GM18526 (cell line): ENCODE results near the gene SMARCAD1.

ENCODE experiments used
- POLR2A ChIP-seq: IDR thresholded peaks from 3 replicates; pipeline ENCODE4 v1.6.1; 2011; ENCODE audit not compliant: insufficient read length; ENCODE audit errors: extremely low read depth

The SMARCAD1 gene, protein sequence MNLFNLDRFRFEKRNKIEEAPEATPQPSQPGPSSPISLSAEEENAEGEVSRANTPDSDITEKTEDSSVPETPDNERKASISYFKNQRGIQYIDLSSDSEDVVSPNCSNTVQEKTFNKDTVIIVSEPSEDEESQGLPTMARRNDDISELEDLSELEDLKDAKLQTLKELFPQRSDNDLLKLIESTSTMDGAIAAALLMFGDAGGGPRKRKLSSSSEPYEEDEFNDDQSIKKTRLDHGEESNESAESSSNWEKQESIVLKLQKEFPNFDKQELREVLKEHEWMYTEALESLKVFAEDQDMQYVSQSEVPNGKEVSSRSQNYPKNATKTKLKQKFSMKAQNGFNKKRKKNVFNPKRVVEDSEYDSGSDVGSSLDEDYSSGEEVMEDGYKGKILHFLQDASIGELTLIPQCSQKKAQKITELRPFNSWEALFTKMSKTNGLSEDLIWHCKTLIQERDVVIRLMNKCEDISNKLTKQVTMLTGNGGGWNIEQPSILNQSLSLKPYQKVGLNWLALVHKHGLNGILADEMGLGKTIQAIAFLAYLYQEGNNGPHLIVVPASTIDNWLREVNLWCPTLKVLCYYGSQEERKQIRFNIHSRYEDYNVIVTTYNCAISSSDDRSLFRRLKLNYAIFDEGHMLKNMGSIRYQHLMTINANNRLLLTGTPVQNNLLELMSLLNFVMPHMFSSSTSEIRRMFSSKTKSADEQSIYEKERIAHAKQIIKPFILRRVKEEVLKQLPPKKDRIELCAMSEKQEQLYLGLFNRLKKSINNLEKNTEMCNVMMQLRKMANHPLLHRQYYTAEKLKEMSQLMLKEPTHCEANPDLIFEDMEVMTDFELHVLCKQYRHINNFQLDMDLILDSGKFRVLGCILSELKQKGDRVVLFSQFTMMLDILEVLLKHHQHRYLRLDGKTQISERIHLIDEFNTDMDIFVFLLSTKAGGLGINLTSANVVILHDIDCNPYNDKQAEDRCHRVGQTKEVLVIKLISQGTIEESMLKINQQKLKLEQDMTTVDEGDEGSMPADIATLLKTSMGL

DNA sequence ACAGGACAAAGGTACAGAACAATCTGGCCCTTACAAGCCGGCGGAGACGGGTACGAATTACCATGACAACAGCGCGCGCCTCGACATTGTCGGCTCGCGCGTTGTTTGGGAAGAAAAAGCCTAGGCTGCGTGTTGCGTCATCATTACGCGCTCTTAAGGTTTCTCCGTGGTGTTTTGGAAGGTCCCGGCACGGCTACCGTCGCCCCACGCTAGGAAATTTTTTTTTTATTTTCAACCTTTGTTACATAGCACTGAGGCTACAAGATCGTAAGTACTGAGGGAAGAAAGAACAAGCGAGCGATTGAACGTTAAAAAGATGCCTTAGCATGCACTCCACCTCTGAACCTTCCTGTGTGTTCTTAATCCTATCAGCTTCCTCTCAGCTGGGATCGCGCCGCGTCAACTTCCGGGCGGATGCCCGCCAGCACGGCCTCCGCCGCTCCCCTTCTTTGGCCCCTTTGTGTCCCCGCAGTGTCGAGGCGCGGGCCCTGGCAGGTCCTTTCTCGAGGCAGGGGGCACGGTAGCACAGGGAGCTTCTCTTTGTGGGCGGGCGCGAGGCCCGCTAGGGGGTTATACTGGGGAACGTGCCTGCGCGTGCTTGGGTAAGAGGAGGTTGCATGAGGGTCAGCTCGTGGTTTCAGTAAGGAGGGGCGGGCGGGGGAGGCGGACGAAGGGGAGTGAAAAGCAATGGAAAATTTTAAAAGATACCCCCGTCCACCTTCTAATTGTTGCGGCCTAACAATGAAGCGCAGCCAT lies at the start of gene SMARCAD1:
Gene SMARCAD1, plus strand, starts transcription at position 397 of the 756 bp plus-strand sequence. CDS start 530 bp downstream, outside the sequence.
- TF ChIP-seq POLR2A, result peak; percentile 65

DNA sequence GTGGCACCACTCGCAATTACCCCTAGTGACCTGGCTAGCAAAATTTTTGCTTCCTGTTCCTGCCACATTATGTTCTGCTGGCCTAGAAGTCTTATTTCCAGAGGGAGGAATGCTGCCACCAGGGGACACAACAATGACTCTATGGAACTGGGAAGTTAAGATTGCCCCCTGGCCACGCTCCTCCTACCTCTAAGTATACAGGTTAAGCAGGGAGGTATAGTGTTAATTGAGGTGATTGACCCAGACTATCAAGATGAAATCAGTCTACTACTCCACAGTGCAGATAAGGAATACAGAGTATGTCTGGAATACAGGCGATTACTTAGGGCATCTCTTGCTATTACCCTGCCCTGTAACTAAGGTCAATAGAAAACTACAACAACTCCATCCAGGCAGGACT lies 48.8 kb upstream of the SMARCAD1 start:
- TF ChIP-seq POLR2A, result no peak

DNA sequence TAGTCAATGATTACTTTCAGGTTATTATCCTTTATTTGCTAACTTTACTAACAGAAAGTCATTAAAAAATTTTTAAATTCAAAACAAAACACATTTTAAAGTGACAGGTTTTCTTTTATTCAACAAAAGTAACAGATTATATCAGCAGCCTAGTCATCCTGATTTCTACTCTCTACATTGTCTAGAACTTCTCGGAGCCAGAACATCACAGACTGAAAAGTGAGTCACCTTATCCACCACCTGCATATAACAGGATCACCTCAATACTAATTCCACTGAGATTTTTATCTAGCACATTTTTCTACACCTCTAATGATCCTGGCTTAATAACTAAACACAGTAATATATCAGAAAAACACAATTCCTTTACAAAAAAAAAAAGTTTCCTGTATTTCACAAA lies 47.9 kb upstream of the SMARCAD1 start:
- no peak for TF ChIP-seq POLR2A

DNA sequence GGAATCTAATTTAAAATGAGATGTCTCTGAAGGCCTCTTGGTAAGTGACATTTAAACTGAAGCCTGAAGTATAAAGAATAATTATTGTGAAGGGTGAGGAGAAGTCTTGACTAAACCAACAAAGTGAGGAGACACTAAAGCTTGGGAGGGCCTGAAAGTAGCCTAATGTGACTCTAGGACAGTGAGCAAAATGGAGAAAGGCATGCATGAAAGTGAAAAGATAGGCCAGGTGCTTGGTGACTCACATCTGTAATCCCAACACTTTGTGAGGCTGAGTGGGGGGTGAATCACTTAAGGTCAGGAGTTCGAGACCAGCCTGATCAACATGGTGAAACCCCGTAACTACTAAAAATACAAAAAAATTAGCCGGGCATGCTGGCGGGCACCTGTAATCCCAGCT lies 46.9 kb upstream of the SMARCAD1 start:
- no peak for TF ChIP-seq POLR2A

DNA sequence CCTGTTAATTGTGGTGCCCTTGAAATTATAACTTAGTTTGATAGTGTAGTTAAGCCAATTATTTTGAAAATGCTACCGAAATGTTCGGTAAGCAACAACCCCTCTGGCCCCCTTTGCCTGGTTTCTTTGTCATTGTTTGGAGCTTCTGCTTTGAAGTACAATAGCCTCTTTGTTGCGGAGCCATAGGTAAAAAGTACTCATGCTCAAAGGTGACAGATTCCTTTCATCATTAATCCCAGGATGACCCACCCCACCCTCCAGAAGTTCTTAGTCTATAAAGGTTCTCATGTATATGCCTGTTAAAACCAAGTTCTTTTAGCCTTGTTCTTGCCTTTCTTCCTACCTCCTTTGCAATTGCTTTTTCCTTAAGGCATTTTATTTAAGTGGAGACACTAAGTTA lies 42.4 kb upstream of the SMARCAD1 start:
- no peak for TF ChIP-seq POLR2A

DNA sequence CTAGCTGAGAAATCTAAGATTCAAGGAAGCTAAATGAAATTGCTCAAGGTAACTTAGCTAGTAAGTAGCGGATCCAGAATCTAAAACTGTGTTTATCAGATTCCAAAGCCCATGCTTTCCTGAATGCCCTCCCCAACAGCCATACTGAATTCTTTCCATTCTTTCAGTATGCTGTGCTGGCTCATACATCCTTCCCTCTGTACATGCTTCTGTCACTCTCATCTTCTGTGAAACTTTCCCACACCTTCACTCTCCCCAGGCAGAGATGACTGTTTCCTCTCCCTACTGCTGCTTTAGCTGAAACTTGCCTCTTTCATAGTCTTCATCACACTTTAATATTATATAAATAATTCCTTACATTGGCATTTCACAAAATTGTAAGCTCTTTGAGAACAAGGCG lies 39.3 kb upstream of the SMARCAD1 start:
- no peak for TF ChIP-seq POLR2A

DNA sequence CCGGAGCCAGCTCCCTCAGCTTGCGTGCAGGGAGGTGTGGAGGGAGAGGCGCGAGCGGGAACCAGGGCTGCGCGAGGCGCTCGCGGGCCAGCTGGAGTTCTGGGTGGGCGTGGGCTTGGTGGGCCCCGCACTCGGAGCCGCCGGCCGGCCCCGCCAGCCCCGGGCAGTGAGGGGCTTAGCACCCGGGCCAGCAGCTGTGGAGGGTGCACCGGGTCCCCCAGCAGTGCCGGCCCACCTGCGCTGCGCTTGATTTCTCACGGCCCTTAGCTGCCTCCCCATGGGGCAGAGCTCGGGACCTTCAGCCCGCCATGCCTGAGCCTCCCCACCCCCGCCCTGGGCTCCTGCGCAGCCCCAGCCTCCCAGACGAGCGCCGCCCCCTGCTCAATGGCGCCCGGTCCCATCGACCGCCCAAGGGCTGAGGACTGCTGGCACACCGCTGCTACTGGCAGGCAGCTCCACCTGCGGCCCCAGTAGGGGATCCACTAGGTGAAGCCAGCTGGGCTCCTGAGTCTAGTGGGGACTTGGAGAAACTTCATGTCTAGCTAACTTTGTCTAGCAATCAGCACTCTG lies 37.8 kb upstream of the SMARCAD1 start:
- no peak for TF ChIP-seq POLR2A

DNA sequence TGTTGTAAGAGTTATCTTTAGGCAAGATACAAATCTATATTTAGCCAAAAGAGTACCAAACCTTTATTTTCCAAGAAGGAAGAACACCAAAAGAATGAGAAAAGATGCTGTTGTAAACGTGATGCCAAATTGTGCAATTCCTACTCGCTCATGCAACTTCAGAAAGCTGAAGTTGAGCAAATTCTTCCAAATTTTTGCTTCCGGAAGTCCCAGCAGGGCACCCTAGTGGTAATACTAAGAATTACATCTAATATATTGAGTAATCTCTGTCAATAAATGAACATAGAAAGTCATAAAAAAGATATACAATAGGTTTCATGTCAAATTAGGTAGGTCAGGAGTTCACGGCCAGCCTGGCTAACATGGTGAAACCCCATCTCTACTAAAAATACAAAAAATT lies 36.0 kb upstream of the SMARCAD1 start:
- no peak for TF ChIP-seq POLR2A

DNA sequence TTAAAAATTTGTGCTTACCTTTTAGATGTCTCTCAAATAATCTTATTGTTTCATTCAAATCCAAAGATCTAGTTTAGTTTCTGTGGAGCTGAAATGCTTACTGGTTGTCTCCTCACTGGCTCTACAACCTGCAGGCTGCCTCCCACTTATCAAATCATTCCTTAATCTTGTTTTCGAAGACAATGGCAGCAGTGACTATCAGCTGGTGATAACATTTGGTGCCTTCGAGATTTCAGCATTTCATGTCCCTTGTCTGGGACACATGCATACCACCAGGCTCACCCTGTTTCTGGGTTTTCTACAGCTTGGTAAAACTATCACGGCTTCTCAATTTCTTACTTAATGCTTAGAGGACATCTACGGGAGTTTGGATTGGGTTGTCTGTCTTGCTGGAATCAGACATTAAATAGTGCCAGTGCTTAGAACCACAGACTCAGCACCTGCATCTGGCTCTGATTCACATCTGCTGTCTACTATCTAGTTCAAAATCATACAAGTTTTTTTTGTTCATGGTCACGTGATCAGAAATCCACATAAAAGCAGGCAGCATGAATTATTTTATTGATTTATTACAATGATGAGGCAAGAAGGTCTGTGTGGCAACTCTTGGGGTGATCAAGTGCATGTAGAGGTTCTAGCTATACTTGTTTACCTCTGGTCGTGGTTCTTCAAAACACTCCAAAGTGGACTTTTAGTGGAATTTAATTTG lies 32.0 kb upstream of the SMARCAD1 start:
- no peak for TF ChIP-seq POLR2A

DNA sequence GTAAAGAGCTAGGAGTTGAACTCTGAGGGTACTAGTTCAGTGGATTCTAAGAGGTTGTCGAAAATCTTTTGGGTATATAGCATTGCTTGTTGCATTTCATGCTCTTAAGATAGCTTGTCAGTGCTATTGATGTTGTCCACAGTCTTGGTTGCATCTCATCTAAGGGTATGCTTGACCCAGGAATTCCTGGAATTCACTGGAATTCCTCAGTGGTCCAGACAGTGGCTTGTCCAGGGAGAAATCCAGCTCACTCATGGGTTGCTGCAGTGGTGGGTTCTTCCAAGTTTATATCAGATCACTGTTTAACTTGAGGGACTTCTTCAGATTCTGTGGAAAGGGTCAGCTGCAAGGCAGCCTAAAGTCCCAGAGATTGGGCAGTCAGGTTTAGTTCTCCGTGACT lies 29.8 kb upstream of the SMARCAD1 start:
- no peak for TF ChIP-seq POLR2A

DNA sequence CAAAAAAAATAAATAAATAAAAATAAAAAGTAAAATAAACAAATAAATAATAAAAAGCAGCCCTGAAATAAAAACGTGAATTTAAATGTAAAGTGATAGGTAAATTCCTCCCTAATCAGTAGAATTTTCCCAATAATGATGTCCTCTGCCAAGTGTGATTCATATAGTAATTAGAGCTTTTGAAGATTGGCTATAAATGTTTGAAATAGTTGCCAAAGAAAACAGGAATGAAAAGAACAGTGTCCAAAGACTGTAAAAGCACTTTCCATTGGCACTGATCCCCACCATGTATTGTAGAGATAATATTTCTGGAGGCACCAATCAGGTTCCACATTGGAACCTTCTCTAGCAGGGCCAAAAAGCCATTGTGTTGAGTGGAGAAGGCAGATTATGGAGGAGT lies 25.9 kb upstream of the SMARCAD1 start:
- TF ChIP-seq POLR2A, result no peak

DNA sequence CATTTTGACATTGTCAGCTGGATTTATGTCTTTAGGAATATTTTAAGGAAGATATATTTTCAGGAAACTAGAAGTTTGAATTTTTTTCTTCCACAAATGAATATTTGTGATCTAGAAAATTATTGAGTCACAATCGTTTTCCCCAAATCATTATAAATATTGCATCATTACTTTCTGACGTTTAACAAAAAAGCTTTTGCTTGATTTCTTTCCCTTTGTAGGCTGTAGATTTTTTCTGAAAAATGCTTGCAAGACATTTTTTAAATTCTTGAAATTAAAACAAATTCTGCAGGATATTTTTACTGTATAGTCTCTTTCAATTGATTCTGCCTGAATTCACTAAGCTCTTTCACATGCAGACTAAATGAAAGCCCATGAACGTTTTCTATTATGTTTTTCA lies 4.9 kb upstream of the SMARCAD1 start:
- no peak for TF ChIP-seq POLR2A

DNA sequence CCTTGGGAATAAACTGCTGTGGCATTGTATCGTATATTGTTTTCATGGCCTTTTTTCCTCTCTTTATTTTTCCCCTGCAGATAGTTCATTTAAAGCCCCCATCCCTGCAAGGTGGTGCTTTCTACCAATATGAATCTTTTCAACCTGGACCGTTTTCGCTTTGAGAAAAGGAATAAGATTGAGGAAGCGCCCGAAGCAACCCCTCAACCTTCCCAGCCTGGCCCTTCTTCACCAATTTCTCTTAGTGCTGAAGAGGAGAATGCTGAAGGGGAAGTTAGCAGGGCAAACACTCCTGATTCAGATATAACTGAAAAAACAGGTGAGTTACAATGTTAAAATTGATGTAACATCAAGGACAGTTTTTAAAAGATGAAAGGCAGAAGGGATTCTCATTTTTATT lies 601 bp downstream of the SMARCAD1 start:
- TF ChIP-seq POLR2A, result no peak

DNA sequence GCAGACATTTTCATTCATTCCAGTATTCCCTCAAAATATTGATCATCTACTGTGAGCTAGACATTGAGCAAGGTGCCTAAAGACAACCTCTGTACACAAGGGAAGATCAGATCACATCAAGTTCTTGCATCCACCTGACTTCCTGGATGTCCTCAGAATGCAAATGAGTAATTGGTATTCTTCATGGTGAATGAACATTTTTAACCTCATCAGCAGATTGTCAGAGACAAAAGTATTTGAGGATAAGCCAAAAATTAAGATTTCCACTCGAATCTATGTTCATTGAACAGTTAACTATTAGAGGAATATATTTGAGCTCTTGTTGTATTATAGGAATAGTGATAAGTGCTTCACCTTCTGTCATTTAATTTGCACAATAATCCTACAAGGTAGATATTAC lies 1.3 kb downstream of the SMARCAD1 start:
- no peak for TF ChIP-seq POLR2A
